GM18951 (cell line): Measurements from ENCODE around the gene GTPBP3.

Experiments used
- POLR2A ChIP-seq: IDR thresholded peaks from 4 replicates; pipeline ENCODE4 v1.6.1; 2011; ENCODE audit warnings: mild to moderate bottlenecking; ENCODE audit not compliant: insufficient read length, insufficient read depth; ENCODE audit errors: extremely low read depth
- in situ Hi-C: fragments of 300-500 bp; cut with MboI; formaldehyde crosslinking; loops from one replicate; pipeline ENCODE4 v1.12.0; 2022; ENCODE audit warnings: low sequenced_read_pairs, mixed read lengths, inconsistent platforms; ENCODE audit not compliant: unreplicated experiment

The GTPBP3 gene

GRCh38 chr19:17303940-17304267 is 33.4 kb upstream of the GTPBP3 start:
- in situ Hi-C loops = no loop called here

GRCh38 chr19:17304386-17305215 is 32.8 kb upstream of the GTPBP3 start:
- in situ Hi-C loops = no loop called here
- no peak for TF ChIP-seq POLR2A

More at GRCh38 chr19:17303940-17304267, 33.4 kb upstream of the GTPBP3 start:
- TF ChIP-seq POLR2A = no peak

GRCh38 chr19:17305216-17305516 is 32.2 kb upstream of the GTPBP3 start:
- TF ChIP-seq POLR2A = no peak
- in situ Hi-C loops = no loop called here

GRCh38 chr19:17305517-17306284 is 31.7 kb upstream of the GTPBP3 start, which contains the start of gene MRPL34:
MRPL34 (plus strand) TSS chr19:17305872; CDS start chr19:17305893, 21 bp downstream.
- TF ChIP-seq POLR2A = peak; percentile 79
- in situ Hi-C loops = no loop called here

GRCh38 chr19:17306285-17306714 is 31.1 kb upstream of the GTPBP3 start:
- TF ChIP-seq POLR2A = no peak
- in situ Hi-C loops = no loop called here

GRCh38 chr19:17307876-17308377 is 29.4 kb upstream of the GTPBP3 start:
- in situ Hi-C loops = no loop called here

GRCh38 chr19:17309198-17309964 is 28.0 kb upstream of the GTPBP3 start, which contains the start of gene DDA1:
DDA1 (plus strand) TSS chr19:17309563; CDS start chr19:17309655, 92 bp downstream.
- TF ChIP-seq POLR2A = peak; percentile 71
- in situ Hi-C loops = no loop called here

More at GRCh38 chr19:17307876-17308377, 29.4 kb upstream of the GTPBP3 start:
- TF ChIP-seq POLR2A = no peak

GRCh38 chr19:17309965-17310461 is 27.3 kb upstream of the GTPBP3 start:
- in situ Hi-C loops = no loop called here
- no peak for TF ChIP-seq POLR2A

GRCh38 chr19:17311455-17312188 is 25.7 kb upstream of the GTPBP3 start:
- no peak for TF ChIP-seq POLR2A
- in situ Hi-C loops = no loop called here

- in situ Hi-C loops = no loop called here
- TF ChIP-seq POLR2A = no peak
These were observed 24.9 kb upstream of the GTPBP3 start for GRCh38 chr19:17312189-17313113.

- no peak for TF ChIP-seq POLR2A
- in situ Hi-C loops = no loop called here
These were observed 23.3 kb upstream of the GTPBP3 start for GRCh38 chr19:17314007-17314593.

GRCh38 chr19:17318966-17319365 is 18.4 kb upstream of the GTPBP3 start:
- TF ChIP-seq POLR2A = no peak
- in situ Hi-C loops = no loop called here
